Activated CD8-positive, alpha-beta memory T cell treated with anti-CD3 and anti-CD28 coated beads, Interleukin-2, amount 10 ng/mL, durations not matched to agents 7 days and 5 days (primary cell): ENCODE data around the gene LPGAT1. TPM values are rescaled to one million over a fixed set of nuclear protein-coding genes. Genes with fewer than 3 reads are reported as not detected.
"Not testable (repeated sequence)": the region's sequence is repeated elsewhere in the genome, so short reads cannot be mapped to it uniquely, and the experiment has no call there.

Experiments used
- ATAC-seq: fragments of 150-1000 bp; cut with Tn5 transposase; one replicate; pipeline ENCODE4 v1.10.0; 2021; ENCODE audit warnings: moderate library complexity
- CTCF ChIA-PET: fragments of 350-600 bp; sonication (Branson Sonifier 250); formaldehyde crosslinking; loops from one replicate; lab custom pipeline; 2021; ENCODE audit warnings: antibody characterized with exemption; lab: Charles Lee
- DNase-seq: peaks from one replicate; pipeline ENCODE4 v3.0.0-alpha.2; 2020
- H3K27ac Mint-ChIP-seq: one replicate; pipeline ENCODE4 v1.8.0; 2021; ENCODE audit warnings: mild to moderate bottlenecking, mixed read lengths
- H3K27me3 Mint-ChIP-seq: one replicate; pipeline ENCODE4 v1.8.0; 2021; ENCODE audit warnings: mixed read lengths
- H3K36me3 Mint-ChIP-seq: one replicate; pipeline ENCODE4 v1.8.0; 2021; ENCODE audit warnings: mild to moderate bottlenecking, mixed read lengths
- H3K4me1 Mint-ChIP-seq: one replicate; pipeline ENCODE4 v1.8.0; 2021; ENCODE audit warnings: mixed read lengths
- H3K4me3 Mint-ChIP-seq: one replicate; pipeline ENCODE4 v1.8.0; 2021; ENCODE audit warnings: mild to moderate bottlenecking, moderate library complexity, mixed read lengths
- H3K9me3 Mint-ChIP-seq: one replicate; pipeline ENCODE4 v1.8.0; 2022; ENCODE audit warnings: low read depth, mixed read lengths
- total RNA-seq, 2 experiments: library from RNA; stranded (reverse); gene quantifications; one replicate each; pipeline ENCODE4 v1.2.3, GENCODE V29; 2021

The LPGAT1 gene
- total RNA-seq, 2 experiments from 2014 or later, result 23.8 to 42.7 TPM

DNA sequence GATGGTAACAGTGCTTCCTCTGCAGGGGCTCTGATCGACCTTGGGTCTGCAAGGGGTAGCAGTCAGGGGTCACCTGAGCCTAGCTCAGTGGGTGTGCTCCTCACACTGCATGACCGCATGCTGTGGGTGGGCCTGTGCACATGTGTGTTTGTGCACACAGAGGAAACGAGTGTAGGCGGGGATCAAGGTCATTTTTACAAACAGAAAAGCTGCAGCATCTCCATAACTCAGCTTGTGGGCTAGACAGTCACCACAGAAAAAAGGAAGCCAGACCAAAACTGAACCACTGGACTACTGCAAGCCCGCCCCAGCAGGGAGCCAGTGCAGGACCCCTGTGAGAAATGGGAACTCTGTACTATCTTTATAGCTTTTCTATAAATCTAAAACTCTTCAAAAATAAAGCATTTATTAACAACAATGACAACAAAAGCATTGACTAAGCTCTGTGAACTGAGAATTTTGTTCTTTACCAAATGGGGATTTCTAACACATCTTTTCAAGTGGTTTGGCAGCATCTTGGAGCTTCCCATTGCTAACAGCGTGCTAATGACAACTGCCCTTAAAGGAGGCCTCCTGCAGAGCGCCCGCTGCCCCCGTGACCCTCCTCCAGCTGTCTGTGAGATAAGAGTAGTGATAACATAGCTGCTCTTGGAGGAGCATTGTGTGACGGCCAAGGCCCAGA is 135.3 kb downstream of the LPGAT1 start:
- peaks cover 2% of the 10 kb centered on the region for H3K9me3 Mint-ChIP-seq
- CTCF ChIA-PET, result interaction anchor here (0.6 to 5.9 kb wide), 10 partner anchors 9 to 761 kb away, joined by 3 to 86 read pairs (median 4); partner anchors contain the start of genes DTL, INTS7 and NEK2
- DNase-seq, result peak; percentile 69
- ATAC-seq, result peak; percentile 31
- H3K4me3 Mint-ChIP-seq, result no peak overlapping the region
- peaks cover 2% of the 10 kb centered on the region for H3K36me3 Mint-ChIP-seq
- H3K4me1 Mint-ChIP-seq, result peaks cover 48% of the 10 kb centered on the region
- peaks cover 8% of the 10 kb centered on the region for H3K27me3 Mint-ChIP-seq
- H3K27ac Mint-ChIP-seq, result peak overlapping the region; percentile 59

DNA sequence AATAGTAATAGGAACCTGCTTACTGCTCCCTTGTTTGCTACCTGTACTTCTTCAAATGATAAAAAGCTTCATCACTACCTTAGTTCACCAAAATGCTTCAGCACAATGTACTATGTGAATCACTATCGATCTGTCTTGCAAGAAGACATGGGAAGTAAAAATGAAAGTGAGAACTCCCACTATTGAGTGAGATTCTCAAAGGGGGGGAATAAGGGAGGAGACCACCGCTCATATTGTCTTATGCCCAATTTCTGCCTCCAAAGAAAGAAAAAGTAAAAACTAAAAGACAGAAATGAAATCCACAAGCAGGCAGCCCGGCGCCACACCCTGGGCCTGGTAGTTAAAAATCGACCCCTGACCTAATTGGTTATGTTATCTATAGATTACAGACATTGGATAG is 136.7 kb downstream of the LPGAT1 start:
- DNase-seq, H3K27me3 Mint-ChIP-seq, H3K4me3 Mint-ChIP-seq, H3K27ac Mint-ChIP-seq, CTCF ChIA-PET, ATAC-seq, H3K36me3 Mint-ChIP-seq, H3K9me3 Mint-ChIP-seq: not testable (repeated sequence)
- H3K4me1 Mint-ChIP-seq, result peaks cover 50% of the 10 kb centered on the region

Other genes starting within 250 kb of the LPGAT1 start
- 10 to 100 TPM; 42.5 to 48.4 TPM for gene NEK2, start 155.1 kb downstream of the LPGAT1 start, total RNA-seq
- gene INTS7, start 204.8 kb upstream of the LPGAT1 start, total RNA-seq, result 10 to 100 TPM; 31.7 to 32.8 TPM
- gene DTL, start 205.0 kb upstream of the LPGAT1 start, total RNA-seq, result 10 to 100 TPM; 86.2 to 97.2 TPM